Glutamatergic neuron (in vitro differentiated cells): ENCODE data around the gene KCNMB3. TPM values are rescaled to one million over a fixed set of nuclear protein-coding genes. Genes with fewer than 3 reads are reported as not detected.
A peak's percentile ranks its signal among the peaks of the same experiment; 100 is the strongest.
"Not testable (repeated sequence)": the region's sequence is repeated elsewhere in the genome, so short reads cannot be mapped to it uniquely, and the experiment has no call there.

Experiments used
- DNase-seq: peaks from one replicate; pipeline ENCODE4 v3.0.0; 2022
- H3K27ac Mint-ChIP-seq: one replicate; pipeline ENCODE4 v1.8.0; 2020; ENCODE audit warnings: mild to moderate bottlenecking, mixed read lengths, inconsistent platforms; ENCODE audit not compliant: unreplicated experiment
- H3K27me3 Mint-ChIP-seq: one replicate; pipeline ENCODE4 v1.8.0; 2020; ENCODE audit warnings: mild to moderate bottlenecking, moderate library complexity, mixed read lengths, inconsistent platforms; ENCODE audit not compliant: unreplicated experiment
- H3K36me3 Mint-ChIP-seq: one replicate; pipeline ENCODE4 v1.8.0; 2020; ENCODE audit warnings: mild to moderate bottlenecking, mixed read lengths, inconsistent platforms; ENCODE audit not compliant: unreplicated experiment
- H3K4me1 Mint-ChIP-seq: one replicate; pipeline ENCODE4 v1.8.0; 2020; ENCODE audit warnings: mild to moderate bottlenecking, low read depth, mixed read lengths, inconsistent platforms; ENCODE audit not compliant: unreplicated experiment
- H3K4me3 Mint-ChIP-seq: one replicate; pipeline ENCODE4 v1.8.0; 2020; ENCODE audit warnings: mild to moderate bottlenecking, mixed read lengths, inconsistent platforms; ENCODE audit not compliant: unreplicated experiment
- H3K9me3 Mint-ChIP-seq: one replicate; pipeline ENCODE4 v1.8.0; 2020; ENCODE audit warnings: mild to moderate bottlenecking, moderate library complexity, mixed read lengths, inconsistent platforms; ENCODE audit not compliant: unreplicated experiment
- total RNA-seq: library from RNA; stranded (reverse); fragmentation: NEBNext Ultra II Directional; extraction: Animal tissue kit (Norgen Biotek cat#: 25700); gene quantifications from one replicate; pipeline ENCODE4 v1.2.1, GENCODE V29; 2021; ENCODE audit not compliant: unreplicated experiment
- TF ChIP-seq, protein P1 (sequence below): fragments of 200-600 bp; sonication (generic); IDR thresholded peaks from one replicate; pipeline ENCODE4 v1.5.0; 2021; ENCODE audit not compliant: partially characterized antibody, unreplicated experiment

The KCNMB3 gene
- total RNA-seq, 1 donor from 2014 or later = 2.5 TPM

DNA sequence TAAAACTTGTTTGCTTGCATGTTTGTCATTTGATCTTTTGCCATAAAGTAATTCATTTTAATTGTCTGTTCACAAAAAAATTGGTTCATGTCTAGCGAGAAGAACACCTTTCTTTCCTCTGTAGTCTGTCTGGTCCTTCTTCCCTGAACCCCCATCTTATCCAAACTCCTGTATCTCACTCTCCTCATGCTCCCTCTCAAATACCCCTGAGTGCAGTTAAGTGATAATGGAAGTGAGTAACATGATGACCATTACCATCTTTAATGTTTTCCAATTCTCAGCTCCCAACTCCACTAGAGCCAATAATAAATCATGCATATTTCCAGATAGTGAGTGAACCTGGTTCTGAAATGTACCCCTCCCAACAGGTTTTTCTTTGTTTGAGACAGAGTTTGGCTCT is 14.2 kb upstream of the KCNMB3 start:
- no peak overlapping the region for H3K4me3 Mint-ChIP-seq
- peaks cover 6% of the 10 kb centered on the region for H3K27me3 Mint-ChIP-seq
- DNase-seq = no peak
- TF ChIP-seq, protein P1, sequence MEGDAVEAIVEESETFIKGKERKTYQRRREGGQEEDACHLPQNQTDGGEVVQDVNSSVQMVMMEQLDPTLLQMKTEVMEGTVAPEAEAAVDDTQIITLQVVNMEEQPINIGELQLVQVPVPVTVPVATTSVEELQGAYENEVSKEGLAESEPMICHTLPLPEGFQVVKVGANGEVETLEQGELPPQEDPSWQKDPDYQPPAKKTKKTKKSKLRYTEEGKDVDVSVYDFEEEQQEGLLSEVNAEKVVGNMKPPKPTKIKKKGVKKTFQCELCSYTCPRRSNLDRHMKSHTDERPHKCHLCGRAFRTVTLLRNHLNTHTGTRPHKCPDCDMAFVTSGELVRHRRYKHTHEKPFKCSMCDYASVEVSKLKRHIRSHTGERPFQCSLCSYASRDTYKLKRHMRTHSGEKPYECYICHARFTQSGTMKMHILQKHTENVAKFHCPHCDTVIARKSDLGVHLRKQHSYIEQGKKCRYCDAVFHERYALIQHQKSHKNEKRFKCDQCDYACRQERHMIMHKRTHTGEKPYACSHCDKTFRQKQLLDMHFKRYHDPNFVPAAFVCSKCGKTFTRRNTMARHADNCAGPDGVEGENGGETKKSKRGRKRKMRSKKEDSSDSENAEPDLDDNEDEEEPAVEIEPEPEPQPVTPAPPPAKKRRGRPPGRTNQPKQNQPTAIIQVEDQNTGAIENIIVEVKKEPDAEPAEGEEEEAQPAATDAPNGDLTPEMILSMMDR = no peak
- H3K36me3 Mint-ChIP-seq = peaks cover 7% of the 10 kb centered on the region
- no peak overlapping the region for H3K27ac Mint-ChIP-seq
- peaks cover 7% of the 10 kb centered on the region for H3K9me3 Mint-ChIP-seq
- peaks cover 12% of the 10 kb centered on the region for H3K4me1 Mint-ChIP-seq

DNA sequence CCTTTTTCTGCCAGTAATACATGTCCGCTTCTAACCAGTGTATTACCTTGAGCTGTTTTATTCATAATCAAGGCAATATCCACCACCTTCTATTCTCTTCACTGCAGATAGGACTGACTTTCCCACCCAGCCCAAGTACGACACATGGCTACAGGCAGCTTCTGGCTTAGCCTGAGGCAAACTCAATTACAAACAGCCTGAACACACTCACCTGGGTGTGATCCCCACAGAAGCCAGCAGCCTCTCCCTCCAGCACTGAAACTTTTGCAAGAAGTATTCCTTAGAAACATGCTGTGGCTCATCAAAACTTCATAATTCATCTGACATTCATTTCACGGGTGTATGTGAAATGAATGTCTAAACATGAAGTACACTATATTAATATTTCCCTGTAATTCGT is 13.5 kb upstream of the KCNMB3 start:
- peaks cover 13% of the 10 kb centered on the region for H3K36me3 Mint-ChIP-seq

DNA sequence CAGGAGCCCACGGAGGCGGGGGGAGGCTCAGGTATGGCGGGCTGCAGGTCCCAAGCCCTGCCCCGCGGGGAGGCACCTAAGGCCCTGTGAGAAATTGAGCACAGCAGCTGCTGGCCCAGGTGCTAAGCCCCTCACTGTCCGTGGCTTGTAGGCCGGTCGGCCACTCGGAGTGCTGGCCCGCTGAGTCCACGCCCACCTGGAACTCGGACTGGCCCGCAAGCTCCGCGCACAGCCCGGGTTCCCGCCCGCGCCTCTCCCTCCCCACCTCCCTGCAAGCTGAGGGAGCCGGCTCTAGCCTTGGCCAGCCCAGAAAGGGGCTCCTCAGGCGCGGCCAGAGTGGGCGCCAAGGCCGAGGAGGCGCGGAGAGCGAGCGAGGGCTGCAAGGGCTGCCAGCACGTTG is 12.2 kb upstream of the KCNMB3 start:
- Mint-ChIP-seq H3K27me3 (peaks cover 9% of the 10 kb centered on the region), H3K4me1 (peaks cover 12% of the 10 kb centered on the region), H3K36me3 (peaks cover 22% of the 10 kb centered on the region), H3K27ac (no peak overlapping the region), H3K4me3 (no peak overlapping the region), H3K9me3 (peaks cover 7% of the 10 kb centered on the region)
- TF ChIP-seq, protein P1 = no peak
- no peak for DNase-seq

More for the DNA sequence above, 13.5 kb upstream of the KCNMB3 start:
- H3K27ac Mint-ChIP-seq = peak overlapping the region; percentile 45
- peak; percentile 28 for DNase-seq
- peaks cover 9% of the 10 kb centered on the region for H3K27me3 Mint-ChIP-seq
- TF ChIP-seq, protein P1 = no peak
- H3K4me1 Mint-ChIP-seq = peaks cover 12% of the 10 kb centered on the region
- H3K4me3 Mint-ChIP-seq = no peak overlapping the region
- peaks cover 7% of the 10 kb centered on the region for H3K9me3 Mint-ChIP-seq

DNA sequence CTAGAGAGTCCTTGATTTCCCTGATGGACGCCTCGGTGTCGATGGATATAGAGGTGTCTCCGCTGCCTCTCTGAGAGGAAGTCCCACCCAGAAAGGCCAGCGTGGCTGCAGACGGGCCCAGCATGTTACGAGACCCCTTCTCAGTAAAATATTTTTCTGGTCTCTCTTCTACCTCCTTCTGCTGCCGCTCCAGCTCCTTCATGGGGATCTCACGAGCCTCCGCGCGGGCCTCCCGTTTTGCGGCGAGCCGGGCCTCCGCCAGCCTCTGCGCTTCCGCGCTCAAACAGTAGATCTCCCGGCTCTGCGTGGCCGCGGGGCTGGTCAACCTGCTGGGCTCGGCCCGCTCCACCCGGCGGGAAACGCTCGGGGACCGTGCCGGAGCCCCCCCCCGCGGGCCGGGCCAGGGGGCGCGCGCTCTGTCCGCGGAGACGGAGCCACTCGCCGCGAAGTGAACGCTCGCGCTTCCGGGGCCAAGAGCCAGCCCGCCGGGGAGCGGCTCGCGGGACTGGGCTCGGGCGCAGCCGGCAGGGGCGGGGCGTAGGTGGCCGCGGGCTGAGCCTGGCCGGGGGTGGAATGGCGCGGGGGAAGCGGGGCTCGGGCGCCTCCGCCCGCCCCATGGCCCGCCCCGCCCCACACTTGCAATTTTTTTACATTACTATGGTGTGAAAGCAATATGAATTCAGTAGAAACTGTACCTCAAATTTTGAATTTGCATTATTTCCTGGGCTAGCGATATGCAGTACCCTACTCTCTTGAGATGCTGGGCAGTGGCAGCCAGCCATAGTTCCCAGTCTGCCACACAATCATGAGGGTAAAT is 10.2 kb upstream of the KCNMB3 start:
- peak; percentile 82 for DNase-seq
- Mint-ChIP-seq H3K4me3 (peak overlapping the region; percentile 81), H3K36me3 (peaks cover 22% of the 10 kb centered on the region), H3K9me3 (peaks cover 7% of the 10 kb centered on the region), H3K27ac (peak overlapping the region; percentile 18), H3K27me3 (peaks cover 9% of the 10 kb centered on the region), H3K4me1 (peaks cover 9% of the 10 kb centered on the region)
- TF ChIP-seq, protein P1 = no peak

DNA sequence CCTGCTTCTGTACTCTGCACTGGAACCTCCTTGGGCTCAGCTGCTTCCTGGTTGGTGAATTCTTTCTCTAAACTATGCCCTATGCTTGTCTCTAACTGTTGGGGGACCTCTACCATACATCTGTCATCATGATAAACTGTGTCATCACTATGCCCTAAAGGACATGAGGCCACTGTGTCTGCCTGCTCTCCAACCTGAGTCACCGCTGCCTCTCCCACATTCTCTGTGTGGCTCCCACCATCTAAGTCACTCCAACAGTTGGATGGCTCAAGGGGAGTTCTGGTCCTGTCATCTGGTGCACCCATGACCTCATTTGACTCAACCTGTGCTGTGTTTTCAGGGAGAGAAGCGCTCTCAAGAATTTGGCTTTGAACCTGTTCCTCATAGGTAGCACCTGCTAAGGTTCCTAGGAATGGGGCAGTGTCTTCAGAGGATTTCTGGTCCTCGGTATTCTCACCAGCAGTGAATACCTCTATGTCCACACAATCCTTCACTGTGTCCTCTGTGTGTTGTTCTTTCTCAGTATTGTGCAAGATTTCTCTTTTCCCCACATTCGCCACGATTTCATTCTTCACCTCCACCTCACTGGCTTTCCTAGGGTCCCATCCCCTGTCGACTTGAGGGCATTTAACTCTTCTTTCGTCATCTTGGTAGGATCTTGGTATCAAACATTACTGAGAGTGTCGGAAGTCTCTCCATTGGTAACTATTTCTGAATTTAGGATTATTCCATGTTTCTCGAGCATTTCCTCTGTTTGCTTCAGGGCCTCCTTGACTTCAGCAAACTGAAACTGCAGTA is 9.2 kb upstream of the KCNMB3 start:
- peaks cover 22% of the 10 kb centered on the region for H3K36me3 Mint-ChIP-seq
- H3K9me3 Mint-ChIP-seq, H3K27ac Mint-ChIP-seq, H3K27me3 Mint-ChIP-seq, H3K4me1 Mint-ChIP-seq, DNase-seq: not testable (repeated sequence)
- peak overlapping the region; percentile 56 for H3K4me3 Mint-ChIP-seq
